Endometrium (tissue), 2 donors: ENCODE results near the gene TRAF6.

Experiments
- FAIRE-seq: peaks from 2 replicates; lab custom pipeline; 2012; peaks lifted over from hg19 to GRCh38; lab: Jason Lieb, UNC
- donor health status: control.
- donor health status: control.

TRAF6 gene

DNA sequence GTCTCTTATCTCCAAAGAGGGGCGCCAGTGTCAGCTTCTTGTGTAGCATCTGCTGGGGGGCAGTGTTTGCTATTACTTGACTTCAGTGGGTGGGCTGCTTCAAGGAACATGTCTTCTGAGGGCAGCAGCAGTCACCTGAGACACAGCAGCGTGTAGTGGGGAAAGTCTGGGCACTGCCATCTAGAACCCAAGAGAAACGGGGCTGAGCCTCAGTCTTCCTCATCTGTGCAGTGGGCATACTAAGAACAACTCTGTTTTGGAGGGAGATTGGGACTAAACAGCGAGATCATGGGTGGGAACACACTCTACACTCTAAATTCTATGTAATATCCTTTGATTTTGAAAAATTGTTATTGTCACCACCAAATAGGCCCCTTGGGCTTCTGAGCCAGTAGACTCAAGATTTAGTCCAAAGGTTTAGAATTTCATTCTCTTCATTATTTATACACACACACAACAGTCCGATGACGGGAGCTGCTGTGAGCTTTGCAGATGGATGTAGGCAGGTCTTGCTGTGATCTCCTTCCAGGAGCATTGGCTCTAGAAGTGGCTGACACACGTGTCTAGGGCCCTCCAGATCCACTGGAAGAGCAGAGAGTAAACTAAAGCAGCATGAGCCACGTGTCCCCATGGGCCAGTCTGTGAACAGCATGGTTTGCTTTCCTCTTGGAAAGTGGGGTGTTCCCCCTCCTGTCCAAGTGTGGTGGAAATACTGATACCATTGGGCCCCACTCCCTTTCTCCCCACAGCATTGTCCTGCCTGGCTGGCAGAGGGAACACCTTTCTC is 51.8 kb downstream of the TRAF6 start:
- no peak for FAIRE-seq

DNA sequence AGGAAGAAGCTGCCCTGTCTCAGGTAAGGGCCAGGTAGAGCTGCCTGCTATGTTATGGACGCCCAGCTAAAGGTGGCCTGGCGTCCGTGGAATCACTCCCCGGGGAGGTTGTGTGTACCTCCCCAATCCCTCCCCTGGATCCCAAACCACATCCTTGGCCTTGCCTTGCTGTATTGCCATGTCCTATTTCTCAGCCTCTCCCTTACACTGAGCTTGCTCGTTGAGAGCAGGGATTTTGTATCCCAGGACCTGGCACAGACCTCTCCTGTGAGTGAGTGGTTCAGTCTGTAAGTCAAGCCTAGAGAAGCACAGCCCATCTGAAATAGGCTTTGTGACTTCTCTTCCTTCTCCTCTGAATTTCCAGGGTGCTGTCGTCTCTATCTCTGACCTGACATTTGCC is 53.9 kb downstream of the TRAF6 start:
- no peak for FAIRE-seq

DNA sequence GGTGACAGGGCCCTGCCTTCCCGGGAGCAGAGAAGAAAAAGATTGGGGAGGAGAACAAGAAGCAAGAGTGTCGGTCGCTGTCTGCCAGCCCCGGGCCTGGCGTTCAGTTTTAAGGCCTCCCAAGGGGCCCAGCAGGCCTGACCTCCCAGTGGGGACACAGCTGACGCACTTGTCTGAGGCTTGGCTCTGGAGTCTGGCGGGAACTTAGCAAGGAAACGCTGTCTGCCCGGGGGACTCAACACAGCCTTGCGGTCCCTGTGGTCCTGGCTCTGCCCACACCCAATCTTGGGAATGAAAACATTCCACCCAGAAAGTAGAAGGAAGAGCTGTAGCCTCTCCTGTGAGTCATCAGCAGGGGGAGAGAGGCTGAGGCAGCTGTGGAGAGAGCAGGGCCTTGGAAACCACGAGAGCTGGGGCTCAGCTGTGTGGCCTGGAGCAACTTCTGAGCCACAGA is 54.4 kb downstream of the TRAF6 start:
- FAIRE-seq = peak; percentile 26

DNA sequence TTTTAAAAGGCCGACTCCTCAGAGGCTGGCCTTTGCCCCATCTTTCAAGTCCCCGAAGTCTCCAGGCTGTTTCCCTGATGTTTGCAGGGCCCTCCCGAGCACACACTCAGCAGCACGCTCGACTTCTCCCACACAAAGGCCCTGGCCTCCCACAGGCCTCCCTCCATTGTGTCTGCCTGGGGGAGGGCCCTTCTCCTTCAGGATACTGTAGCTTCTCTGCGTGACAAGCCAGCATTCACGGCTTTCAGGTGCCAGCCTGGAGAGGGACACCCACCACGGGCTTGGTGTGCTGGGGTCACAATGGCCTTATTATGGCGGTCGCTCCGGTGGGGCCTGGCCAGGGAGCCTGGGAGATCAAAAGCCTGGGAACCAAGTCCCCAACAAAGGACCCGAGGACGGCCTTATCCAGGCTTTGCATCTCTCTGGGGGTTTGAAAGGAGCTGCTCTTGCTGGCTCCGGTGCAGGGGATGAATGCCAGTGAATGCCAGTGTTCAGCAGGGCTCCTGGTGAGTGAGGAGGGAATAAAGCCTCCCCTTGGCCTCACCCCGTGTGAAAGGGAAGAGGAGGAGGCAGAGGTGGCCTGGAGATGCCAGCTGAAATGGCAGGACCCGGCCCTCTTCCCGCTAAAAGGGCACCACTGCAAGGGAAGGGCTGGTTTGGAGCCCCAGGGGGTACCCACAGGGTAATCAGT is 55.0 kb downstream of the TRAF6 start:
- FAIRE-seq = no peak

DNA sequence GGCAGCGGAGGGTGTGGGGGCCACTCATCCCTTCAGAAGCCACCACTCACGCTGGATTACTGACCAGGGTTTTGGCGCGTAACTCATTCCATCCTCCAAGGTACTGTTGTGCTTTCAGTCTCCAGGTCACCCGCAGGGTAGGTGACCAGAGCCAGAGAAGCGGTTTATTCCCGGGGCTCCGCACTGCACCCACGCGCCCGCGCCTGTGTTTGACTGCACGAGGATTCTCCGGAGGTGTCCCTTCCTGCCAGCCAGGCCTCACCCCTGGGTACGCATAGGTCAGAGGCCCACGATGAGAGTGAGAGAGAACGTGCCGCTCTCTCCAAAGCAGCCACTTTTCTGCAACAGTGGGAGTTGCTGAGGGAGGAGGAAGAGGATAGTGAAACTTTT is 55.5 kb downstream of the TRAF6 start:
- FAIRE-seq = no peak

DNA sequence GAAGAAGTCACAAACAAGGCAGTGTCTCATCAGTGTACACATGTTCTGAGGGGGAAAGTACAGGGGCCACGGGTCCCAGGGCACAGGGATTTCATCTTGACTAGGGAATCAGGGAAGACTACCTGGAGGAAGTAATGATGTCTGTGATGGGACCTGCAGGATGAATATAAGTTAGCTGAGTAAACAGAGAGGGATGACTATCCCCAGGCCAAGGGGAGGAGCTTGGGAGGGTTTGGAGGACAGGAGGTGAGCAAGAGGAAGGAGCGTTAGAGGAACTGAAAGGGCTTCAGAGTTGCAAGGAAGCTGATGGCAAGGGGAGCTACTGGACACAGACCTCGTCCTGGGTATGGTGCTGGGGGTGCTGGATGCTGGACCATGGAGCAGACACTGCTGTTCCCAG is 56.4 kb downstream of the TRAF6 start:
- no peak for FAIRE-seq

DNA sequence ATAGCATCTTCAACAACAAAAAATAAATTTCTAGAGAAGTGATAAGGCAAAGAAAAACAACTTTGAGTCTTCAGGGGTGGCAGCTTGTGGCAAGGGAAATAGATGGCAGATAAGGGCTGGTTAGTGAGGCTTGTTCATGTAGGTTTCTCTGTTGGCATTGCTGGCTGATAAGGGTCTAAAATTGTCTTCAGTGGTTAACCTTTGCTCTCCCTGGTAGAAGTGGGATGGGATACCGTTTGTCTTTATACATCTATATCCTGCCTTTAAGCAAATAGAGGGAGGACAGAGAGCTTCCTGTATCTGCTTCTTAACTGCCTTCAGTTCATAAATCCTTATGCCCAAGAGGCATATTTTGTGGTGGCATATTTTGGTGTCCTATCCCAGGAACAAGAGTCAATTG is 57.1 kb downstream of the TRAF6 start:
- FAIRE-seq = no peak

DNA sequence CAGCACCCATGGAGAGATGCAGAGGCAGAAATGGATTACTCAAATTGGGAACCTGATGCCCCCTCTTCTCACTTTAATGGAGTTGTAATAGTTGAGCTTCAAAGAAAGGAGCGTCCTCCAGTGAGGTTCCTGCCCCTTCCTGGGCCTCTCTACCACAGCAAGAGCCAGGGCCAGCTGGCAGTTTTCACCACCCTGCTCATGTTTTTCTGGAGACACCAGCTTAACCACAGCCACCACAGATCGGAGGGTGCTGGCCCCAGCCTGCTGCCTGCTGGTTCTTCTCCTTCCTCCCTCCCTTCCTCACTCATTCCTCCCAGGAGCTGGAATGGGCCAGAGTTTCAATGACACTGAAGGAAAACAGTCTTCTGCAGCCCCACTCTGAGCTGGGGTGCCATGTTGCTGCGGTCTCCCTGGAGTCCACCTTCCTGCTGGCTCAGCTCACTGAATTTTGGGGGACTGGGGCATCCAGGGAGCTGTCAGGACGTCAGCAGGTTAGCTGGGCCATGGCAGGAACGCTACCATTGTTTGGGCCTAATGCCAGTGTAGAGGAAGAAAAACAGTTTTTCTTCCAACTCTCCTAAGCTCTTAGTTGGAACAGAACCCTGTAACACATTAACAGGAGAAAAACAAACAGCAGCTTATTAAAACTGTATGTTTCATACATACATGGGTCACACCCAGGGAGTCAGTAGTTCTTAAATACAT is 57.7 kb downstream of the TRAF6 start:
- FAIRE-seq = no peak

DNA sequence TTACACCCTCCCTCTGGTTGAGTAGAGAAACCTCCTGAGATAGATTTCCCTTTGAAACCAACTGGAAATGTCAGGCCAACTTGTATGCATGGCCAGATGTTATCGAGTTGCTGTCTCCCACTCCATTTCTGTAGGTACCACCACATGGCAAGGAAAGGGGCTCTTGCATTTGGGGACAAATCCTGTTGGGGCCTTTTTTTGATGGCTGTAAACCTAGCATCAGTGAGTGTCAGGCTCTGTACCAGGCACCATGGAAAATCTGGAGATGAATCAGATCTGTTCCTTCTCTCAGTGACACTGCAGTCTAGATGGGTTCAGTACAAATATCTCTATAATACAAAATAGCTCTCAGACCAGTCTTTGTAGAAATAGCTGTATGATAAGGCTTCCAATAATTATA is 58.4 kb downstream of the TRAF6 start:
- FAIRE-seq = no peak

DNA sequence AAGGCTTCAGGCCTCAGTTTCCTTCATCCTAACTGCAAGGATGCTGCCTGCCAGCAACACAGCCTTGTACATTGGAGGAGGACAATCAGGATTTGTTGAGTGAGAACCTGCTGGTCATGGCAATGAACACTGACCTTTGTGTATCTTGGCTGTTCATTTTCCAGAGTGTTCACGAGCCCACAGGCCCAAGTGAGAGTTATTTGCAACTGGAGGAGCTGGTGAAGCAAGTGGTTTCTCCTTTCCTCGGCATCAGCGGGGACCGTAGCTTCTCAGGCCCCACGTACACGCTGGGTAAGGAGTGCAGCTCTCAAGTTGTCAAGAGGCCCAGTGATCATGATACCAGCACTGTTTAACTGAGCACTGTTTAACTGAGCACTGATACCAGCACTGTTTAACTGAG is 59.0 kb downstream of the TRAF6 start:
- FAIRE-seq = no peak

DNA sequence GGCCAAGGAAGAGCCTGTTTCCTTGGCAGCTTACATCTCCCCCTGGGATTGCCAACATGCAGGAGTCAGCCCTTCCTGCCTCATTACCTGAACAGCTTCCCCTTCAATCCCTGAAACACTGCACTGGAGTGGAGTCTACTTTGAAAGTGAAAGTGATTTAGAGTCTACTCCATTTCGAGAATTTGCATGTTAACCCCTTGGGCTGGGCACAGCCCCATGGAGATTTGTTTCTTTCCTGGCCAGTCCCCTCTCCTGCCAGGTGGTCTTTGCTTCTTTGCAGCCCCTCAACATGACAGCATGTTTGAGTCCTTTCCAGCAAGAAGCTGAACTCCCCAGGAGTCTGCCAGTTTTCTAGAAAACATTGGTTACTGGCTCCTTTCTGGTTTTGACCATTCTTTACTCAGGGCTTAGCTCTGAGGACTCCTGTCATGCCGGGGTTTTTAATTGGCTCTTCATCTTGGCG is 59.9 kb downstream of the TRAF6 start:
- FAIRE-seq = no peak

DNA sequence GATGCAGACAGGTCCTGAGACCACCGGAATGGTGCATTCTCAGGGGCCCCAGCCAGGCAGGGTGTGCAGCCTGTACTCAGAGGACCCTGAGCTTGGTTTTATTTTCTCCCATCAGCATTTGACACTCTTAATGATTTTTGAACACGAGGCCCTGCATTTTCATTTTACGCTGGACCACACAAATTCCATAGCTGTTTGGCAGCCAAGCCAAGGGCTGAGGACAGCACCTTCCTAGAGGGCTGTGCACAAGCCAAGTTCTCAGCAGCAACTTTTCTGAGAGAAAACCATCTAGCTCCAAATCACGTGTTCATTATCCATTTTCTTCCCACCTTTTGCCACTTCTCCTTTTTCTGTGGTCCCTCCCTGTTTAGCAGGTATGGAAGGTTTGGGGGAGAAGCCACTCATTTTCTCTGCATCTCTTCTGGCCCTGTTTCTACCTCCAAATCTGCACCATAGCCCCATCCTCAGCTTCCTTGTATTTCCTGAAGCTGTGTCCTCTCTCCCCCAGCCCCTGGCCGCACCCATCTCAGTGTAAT is 60.4 kb downstream of the TRAF6 start:
- FAIRE-seq = no peak

DNA sequence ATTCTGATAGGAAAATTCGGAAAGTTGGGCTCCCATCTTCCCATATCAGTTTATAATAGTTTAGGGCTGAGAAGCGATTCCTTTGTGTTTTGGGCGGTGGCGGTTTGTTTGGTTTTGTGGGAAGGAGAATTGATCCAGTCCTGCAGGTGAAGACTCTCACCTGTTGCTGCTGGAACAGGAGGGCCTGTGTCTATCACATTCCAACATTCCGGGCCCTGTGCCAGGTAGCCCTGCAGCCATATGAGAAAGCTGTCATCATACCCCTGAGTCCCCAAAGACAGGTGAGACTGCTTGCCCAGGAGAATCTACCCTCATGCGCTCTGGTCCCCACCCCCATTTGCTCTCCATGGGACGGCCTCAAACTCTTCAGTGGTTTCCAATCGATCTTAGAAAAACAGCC is 62.1 kb downstream of the TRAF6 start:
- FAIRE-seq = no peak

DNA sequence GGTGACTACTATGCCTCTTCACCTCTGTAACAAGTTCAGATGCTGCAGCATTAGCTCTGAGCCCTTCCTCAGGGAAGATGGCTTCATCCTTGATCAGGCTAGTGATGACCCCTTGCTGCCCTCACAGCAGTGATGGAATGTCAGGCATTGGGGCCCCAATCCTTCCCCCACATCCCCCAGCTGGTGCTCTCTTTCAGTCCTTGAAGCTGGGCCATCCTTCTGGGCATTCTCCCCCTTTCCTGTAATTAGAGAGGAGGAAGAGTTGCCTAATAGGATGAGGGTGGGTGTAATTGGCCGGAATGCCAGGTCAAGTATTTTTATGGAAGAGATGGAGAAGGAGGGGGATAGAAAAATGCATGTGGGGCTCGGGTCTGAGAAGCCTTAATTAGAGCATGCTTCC is 62.6 kb downstream of the TRAF6 start:
- no peak for FAIRE-seq

DNA sequence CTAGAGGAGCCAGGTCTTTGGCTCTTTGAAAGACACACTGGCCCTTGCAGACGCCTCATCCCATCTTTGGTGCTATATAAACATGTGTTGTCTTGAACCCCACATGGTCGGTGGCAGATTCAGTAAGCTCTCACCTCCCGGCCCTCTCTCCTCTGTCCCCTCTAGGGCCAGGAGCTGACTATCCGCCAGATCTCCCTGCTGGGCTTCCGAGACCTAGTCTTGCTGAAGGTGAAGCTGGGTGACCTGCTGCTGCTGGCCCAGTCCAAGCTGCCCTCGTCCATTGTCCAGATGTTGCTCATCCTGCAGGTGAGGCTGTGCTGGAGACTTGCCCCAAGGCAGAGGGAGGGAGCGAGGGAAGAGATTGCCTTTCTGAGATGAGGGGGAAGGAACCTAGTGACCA is 63.9 kb downstream of the TRAF6 start:
- FAIRE-seq = no peak

DNA sequence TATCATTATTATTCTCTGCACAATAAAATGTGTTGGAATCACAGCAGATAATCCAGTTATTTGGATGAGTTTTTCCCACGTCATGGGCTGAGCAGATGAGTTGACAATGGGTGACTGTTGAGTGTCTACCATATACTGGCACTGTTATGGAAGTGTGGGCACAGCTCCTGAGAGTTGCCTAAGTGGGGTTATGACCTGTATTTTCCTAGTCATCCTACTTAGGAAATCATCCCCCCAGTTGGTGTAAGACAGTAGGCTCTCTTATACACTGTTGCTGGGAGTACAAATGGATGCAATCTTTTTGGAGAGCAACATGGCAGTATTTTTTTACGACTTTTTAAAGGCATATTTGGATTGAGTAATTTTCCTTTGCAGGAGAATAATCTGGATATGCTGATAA is 66.4 kb downstream of the TRAF6 start:
- FAIRE-seq = no peak

DNA sequence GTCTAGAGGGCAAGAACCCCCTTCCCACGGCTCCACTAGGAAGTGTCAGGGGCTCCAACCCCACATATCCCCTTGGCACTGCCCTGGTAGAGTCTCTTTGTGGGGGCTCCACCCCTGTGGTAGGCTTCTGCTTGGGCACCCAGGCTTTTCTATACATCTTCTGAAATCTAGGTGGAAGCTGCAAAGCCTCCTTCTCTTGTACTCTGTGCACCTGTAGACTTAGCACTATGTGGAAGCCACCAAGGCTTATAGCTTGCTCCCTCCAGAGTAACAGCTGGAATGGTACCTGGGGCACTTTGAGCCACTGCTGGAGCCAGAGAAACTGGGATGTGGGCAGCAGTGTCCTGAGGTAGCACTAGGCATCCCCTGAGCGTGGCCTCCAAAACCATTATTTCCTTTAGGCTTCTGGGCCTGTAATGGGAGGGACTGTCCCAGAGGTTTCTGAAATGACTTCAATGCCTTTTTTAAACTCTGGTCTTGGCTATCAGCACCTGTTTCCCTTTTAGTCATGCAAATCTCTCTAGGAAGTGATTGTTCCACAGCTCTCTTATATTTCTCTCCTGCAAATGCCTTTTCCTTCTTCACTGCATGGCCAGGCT is 68.4 kb downstream of the TRAF6 start:
- no peak for FAIRE-seq

DNA sequence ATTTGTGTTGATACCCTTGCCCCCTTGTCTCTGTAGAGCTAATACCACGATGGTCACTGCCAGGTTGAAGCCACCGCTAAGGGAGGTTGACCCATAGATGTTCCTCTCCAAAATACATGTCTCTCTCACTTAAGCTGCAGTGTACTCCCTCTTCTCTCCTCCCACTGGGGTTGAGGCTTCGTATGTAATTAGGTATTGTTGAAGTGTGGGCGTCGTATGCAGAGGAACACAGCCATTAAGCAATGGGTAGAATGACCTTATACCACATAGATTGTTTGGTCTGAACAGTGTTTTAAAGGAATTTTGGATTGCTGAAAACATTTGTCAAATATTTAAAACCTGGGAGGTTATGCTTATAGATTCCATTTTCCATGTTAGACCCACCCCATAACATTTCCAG is 71.9 kb downstream of the TRAF6 start:
- no peak for FAIRE-seq

DNA sequence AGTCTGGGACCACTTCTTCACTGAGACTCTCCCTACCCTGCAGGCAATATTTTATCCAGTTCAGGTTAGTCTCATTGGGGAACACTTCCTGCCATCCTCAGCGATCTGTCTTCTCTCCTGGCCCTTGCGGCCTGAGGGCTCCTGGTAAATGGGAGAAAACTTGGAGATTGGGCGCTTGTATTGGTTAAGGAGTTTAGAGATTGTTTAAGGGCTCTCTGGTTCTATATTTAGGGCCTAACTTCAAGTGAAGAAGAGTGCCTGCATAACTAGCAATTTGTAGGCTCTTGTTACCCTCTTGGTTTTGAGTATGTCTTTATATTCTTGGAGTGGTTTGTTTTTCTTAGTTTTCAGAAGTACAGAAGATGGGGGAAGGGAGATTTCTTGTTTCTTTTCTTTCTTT is 72.7 kb downstream of the TRAF6 start:
- no peak for FAIRE-seq
